Testis (tissue), 3 donors: ENCODE data around the gene ZNF850. TPM values are rescaled to one million over a fixed set of nuclear protein-coding genes. Genes with fewer than 3 reads are reported as not detected.
"Not testable (repeated sequence)": the region's sequence is repeated elsewhere in the genome, so short reads cannot be mapped to it uniquely, and the experiment has no call there.

Source experiments
- DNase-seq: peaks from one replicate; pipeline ENCODE4 v3.0.0-alpha.2; 2019
- H3K27ac ChIP-seq, 2 donors: fragments of 200-600 bp; sonication (generic); one replicate each; pipeline ENCODE4 v1.5.1; 2019
- H3K27me3 ChIP-seq: fragments of 200-600 bp; sonication (generic); one replicate; pipeline ENCODE4 v1.5.1; 2019
- H3K36me3 ChIP-seq: fragments of 200-600 bp; sonication (generic); one replicate; pipeline ENCODE4 v1.5.1; 2017; ENCODE audit warnings: low read depth; ENCODE audit errors: missing control alignments
- H3K4me1 ChIP-seq: fragments of 200-600 bp; sonication (generic); one replicate; pipeline ENCODE4 v1.5.1; 2019
- H3K4me3 ChIP-seq, 2 donors: fragments of 200-600 bp; sonication (generic); one replicate each; pipeline ENCODE4 v1.5.1; 2017 to 2019
- H3K9me3 ChIP-seq: fragments of 200-600 bp; sonication (generic); one replicate; pipeline ENCODE4 v1.5.1; 2017
- POLR2A ChIP-seq: fragments of 450-650 bp; IDR thresholded peaks from one replicate; pipeline ENCODE4 v1.6.1; 2017; ENCODE audit warnings: antibody characterized with exemption, mild to moderate bottlenecking, moderate library complexity
- WGBS, 2 donors: methylation state at CpG; one replicate each; pipeline ENCODE4 v1.1.5; 2018; 5-methylcytosine and 5-hydroxymethylcytosine counted together
- intact Hi-C: fragments of 100-400 bp; cut with DNase I; formaldehyde crosslinking; loops from one replicate; pipeline ENCODE4 v1.15.1; 2023; ENCODE audit warnings: low total_unique reads
- polyA plus RNA-seq: library from polyadenylated mRNA; stranded (reverse); fragments of 350-450 nt; fragmentation: Illumina TruSeq; extraction: RNeasy Lipid Tissue Mini Kit (QIAGEN cat#74804); gene quantifications from one replicate; pipeline ENCODE4 v1.2.3, GENCODE V29; 2014; ENCODE audit warnings: low read depth, low replicate concordance; ENCODE audit not compliant: insufficient read depth
- total RNA-seq, 2 donors: library from RNA; depleted of rRNA; stranded (reverse); fragments of >200 nt; gene quantifications; one replicate each; pipeline ENCODE4 v1.2.3, GENCODE V29; 2016
- TF ChIP-seq, protein P1 (sequence below), 3 experiments: fragments of 450-650 bp in 2 of 3; fragments of 200-600 bp in 1 of 3; sonication (generic) in 1 of 3; IDR thresholded peaks; one replicate each; pipeline ENCODE4 v1.5.1; 2016 to 2019; ENCODE audit warnings: antibody characterized with exemption in 3 of 3, mild to moderate bottlenecking in 2 of 3, moderate library complexity in 1 of 3

ZNF850 gene
- total and polyA plus RNA-seq, 3 donors from 2014 or later = 4.1 to 17.8 (median 10.6) TPM

DNA sequence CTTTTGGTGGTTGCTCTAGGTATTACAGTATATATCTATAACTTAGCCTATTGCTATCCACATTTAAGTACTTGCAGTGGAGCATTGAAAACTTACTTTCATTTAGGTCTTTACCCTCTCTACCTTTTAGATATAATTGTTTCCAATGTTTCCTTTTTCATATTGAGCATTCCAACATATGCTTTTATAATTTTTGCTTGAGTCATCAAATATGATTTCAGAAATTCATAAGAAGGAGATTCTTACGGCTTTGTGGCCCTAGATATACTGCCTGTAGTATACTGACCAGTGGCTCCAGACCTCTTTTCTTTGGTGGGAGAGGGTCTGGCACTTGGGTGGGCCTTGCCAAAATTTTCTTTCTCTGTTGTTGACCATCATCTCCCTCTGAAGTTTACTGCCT, 32.8 kb upstream of the ZNF850 start:
- no peaks in the 10 kb centered on the region for H3K9me3 ChIP-seq
- no peak for TF ChIP-seq POLR2A
- TF ChIP-seq, protein P1, sequence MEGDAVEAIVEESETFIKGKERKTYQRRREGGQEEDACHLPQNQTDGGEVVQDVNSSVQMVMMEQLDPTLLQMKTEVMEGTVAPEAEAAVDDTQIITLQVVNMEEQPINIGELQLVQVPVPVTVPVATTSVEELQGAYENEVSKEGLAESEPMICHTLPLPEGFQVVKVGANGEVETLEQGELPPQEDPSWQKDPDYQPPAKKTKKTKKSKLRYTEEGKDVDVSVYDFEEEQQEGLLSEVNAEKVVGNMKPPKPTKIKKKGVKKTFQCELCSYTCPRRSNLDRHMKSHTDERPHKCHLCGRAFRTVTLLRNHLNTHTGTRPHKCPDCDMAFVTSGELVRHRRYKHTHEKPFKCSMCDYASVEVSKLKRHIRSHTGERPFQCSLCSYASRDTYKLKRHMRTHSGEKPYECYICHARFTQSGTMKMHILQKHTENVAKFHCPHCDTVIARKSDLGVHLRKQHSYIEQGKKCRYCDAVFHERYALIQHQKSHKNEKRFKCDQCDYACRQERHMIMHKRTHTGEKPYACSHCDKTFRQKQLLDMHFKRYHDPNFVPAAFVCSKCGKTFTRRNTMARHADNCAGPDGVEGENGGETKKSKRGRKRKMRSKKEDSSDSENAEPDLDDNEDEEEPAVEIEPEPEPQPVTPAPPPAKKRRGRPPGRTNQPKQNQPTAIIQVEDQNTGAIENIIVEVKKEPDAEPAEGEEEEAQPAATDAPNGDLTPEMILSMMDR (IDR thresholded peaks at IDR 0.05) = no peak
- H3K4me1 ChIP-seq = no peaks in the 10 kb centered on the region
- DNase-seq = no peak
- no peaks in the 10 kb centered on the region for H3K27me3 ChIP-seq
- WGBS, 2 donors = 85 to 97% methylated on average over 1 of the region's 1 CpG
- H3K36me3 ChIP-seq = no peaks in the 10 kb centered on the region
- H3K27ac ChIP-seq = no peak overlapping the region
- no peak overlapping the region for H3K4me3 ChIP-seq
- intact Hi-C loops = no loop called here

- intact Hi-C loops = no loop called here
- H3K36me3 ChIP-seq = no peaks in the 10 kb centered on the region
- TF ChIP-seq, protein P1 (IDR thresholded peaks at IDR 0.05) = no peak
- TF ChIP-seq POLR2A = no peak
- H3K27me3 ChIP-seq = no peaks in the 10 kb centered on the region
- WGBS, 2 donors = 0 to 1% methylated on average over 9 of the region's 9 CpGs
- H3K9me3 ChIP-seq = no peaks in the 10 kb centered on the region
- H3K27ac ChIP-seq = peak overlapping the region; percentile 71 to 76
- peaks cover 2% of the 10 kb centered on the region for H3K4me1 ChIP-seq
- peak overlapping the region; percentile 88 to 91 for H3K4me3 ChIP-seq
- DNase-seq = no peak
Measured at GRCh38 chr19:36797786-36798108, 25.1 kb upstream of the ZNF850 start.

- H3K27ac ChIP-seq = peak overlapping the region; percentile 69 to 71
- H3K4me1 ChIP-seq = peaks cover 2% of the 10 kb centered on the region
- TF ChIP-seq, protein P1 (IDR thresholded peaks at IDR 0.05) = no peak
- no peaks in the 10 kb centered on the region for H3K27me3 ChIP-seq
- intact Hi-C loops = no loop called here
- peak overlapping the region; percentile 88 to 91 for H3K4me3 ChIP-seq
- no peak for DNase-seq
- WGBS, 2 donors = 6 to 15% methylated on average over 19 of the region's 19 CpGs
- no peaks in the 10 kb centered on the region for H3K36me3 ChIP-seq
- H3K9me3 ChIP-seq = no peaks in the 10 kb centered on the region
Measured at GRCh38 chr19:36796714-36796992, 24.0 kb upstream of the ZNF850 start.

DNA sequence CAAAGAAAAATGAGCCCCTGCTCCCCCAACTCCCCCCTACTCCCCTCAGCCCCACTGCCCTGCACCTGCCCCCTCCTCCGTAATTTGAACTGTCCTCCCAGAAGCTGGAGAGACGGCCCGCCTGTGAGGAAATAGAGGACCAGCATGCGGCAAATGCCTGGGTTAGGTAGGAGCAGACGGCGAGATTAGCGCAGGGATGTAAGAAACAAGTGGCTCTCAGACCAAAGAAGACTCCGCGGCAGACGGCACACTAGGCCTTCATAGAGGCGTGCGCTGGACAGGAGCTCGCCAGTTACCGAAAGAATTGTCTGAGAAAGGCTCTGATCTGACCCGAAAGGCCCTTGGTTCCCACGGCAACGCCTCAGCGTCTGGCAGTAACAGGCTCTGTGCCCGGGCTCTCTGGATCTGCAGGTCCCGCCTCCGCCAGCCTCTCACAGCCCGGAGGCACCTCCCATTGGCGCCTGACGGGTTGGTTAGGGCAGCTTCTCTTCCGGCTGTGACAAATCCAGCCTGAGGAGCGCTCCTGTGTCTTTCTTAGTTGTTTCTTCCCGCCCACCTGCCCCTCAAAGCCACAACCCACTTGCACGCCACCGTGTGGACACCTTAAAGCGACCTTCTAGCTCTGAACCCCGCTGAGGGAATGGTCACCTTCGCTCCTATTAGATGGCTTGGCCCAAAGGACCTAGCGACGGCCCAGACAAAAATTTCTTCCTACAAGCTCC, 19.0 kb upstream of the ZNF850 start:
- H3K9me3 ChIP-seq, H3K27me3 ChIP-seq, H3K27ac ChIP-seq, intact Hi-C loops, H3K4me1 ChIP-seq, H3K36me3 ChIP-seq: not testable (repeated sequence)
- WGBS, 2 donors = 4% methylated on average over 19 to 34 of the region's 34 CpGs
- H3K4me3 ChIP-seq = peak overlapping the region; percentile 4 to 43
- peak; percentile 69 for DNase-seq

DNA sequence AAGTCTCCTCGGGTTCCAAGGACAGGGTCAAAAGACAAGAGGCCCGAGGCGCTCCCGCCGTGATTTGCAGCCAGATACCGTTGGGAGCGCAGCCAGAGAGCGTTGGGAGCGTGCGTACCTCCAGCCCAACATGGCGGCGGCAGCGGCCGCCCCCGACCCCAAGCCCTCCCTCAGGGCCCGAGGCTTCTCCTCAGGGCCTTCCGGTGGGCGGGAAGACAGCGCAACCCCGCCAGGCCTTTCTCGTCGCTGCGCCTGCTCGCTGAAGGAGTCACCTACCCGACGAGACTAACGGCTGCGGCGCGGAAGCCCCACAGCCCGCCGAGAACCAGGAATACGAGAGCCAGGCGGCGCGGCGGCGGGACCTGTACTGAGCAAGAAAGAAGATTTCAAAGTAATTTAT, 3.2 kb upstream of the ZNF850 start:
- DNase-seq = peak; percentile 73
- H3K4me3 ChIP-seq = peak overlapping the region; percentile 53 to 63
- WGBS, 2 donors = 4 to 23% methylated on average over 7 to 35 of the region's 38 CpGs
- H3K9me3 ChIP-seq = no peaks in the 10 kb centered on the region
- intact Hi-C loops = loop anchor here (10.0 kb wide), 1 partner anchor 721 kb away; the partner anchor contains the start of genes THAP8 and WDR62
- peak overlapping the region; percentile 76 to 87 for H3K27ac ChIP-seq
- no peak for TF ChIP-seq POLR2A
- TF ChIP-seq, protein P1 (IDR thresholded peaks at IDR 0.05) = no peak
- H3K36me3 ChIP-seq = no peaks in the 10 kb centered on the region
- H3K27me3 ChIP-seq = no peaks in the 10 kb centered on the region
- peaks cover 3% of the 10 kb centered on the region for H3K4me1 ChIP-seq
